OCI-LY7 (cell line): ENCODE data around the gene CHST11. TPM values are rescaled to one million over a fixed set of nuclear protein-coding genes. Genes with fewer than 3 reads are reported as not detected.

Experiments used
- BruUV-seq: library from RNA; stranded (reverse); fragments of 400-500 nt; replicated peaks from 2 replicates; lab custom pipeline; 2021; lab: Mats Ljungman, UMichigan
- CTCF ChIA-PET: fragments of 300-600 bp; sonication (Branson Sonifier 250); formaldehyde crosslinking; loops from one replicate; lab custom pipeline; 2022; ENCODE audit warnings: antibody characterized with exemption; ENCODE audit not compliant: unreplicated experiment; lab: Charles Lee
- POLR2A ChIA-PET: fragments of 300-600 bp; sonication (Branson Sonifier 250); formaldehyde crosslinking; loops from one replicate; lab custom pipeline; 2022; ENCODE audit warnings: antibody characterized with exemption; lab: Charles Lee
- DNase-seq: peaks from one replicate; pipeline ENCODE4 v3.0.0-alpha.2; 2015; ENCODE audit warnings: low spot score
- H2AFZ ChIP-seq: fragments of 200-600 bp; sonication (generic), shearing (Covaris generic); 2 replicates; pipeline ENCODE4 v1.6.1; 2014; ENCODE audit warnings: mild to moderate bottlenecking, antibody characterized with exemption, low read length, moderate library complexity
- H3K27ac ChIP-seq: fragments of 200-600 bp; sonication (generic); 2 replicates; pipeline ENCODE4 v1.5.1; 2014; ENCODE audit warnings: mixed run types, low read depth, mild to moderate bottlenecking, moderate library complexity, low read length, inconsistent platforms; ENCODE audit not compliant: poor library complexity, severe bottlenecking
- H3K36me3 ChIP-seq: fragments of 200-600 bp; sonication (generic); 2 replicates; pipeline ENCODE4 v1.6.1; 2014; ENCODE audit warnings: mild to moderate bottlenecking, antibody characterized with exemption, low read length, moderate library complexity, mixed read lengths; ENCODE audit not compliant: insufficient read depth
- H3K4me1 ChIP-seq: fragments of 200-600 bp; sonication (generic); 2 replicates; pipeline ENCODE4 v1.5.1; 2014; ENCODE audit warnings: mild to moderate bottlenecking, low read length; ENCODE audit not compliant: insufficient read depth, poor library complexity, severe bottlenecking
- H3K4me2 ChIP-seq: fragments of 200-600 bp; sonication (generic); 2 replicates; pipeline ENCODE4 v1.6.1; 2014; ENCODE audit warnings: mild to moderate bottlenecking, low read length
- H3K4me3 ChIP-seq: fragments of 200-600 bp; sonication (generic); 2 replicates; pipeline ENCODE4 v1.5.1; 2014; ENCODE audit warnings: mild to moderate bottlenecking, low read depth, low read length; ENCODE audit not compliant: poor library complexity, severe bottlenecking
- H3K79me2 ChIP-seq: fragments of 200-600 bp; sonication (generic); 2 replicates; pipeline ENCODE4 v1.6.1; 2016; ENCODE audit warnings: low read depth, mild to moderate bottlenecking, low read length, moderate library complexity, mixed read lengths; ENCODE audit not compliant: insufficient read depth
- H3K9me2 ChIP-seq: fragments of 200-600 bp; sonication (generic); 2 replicates; pipeline ENCODE4 v1.6.1; 2016; ENCODE audit warnings: mild to moderate bottlenecking, low read length, mixed read lengths; ENCODE audit not compliant: insufficient read depth
- H3K9me3 ChIP-seq: fragments of 200-600 bp; sonication (generic); 2 replicates; pipeline ENCODE4 v1.6.1; 2014; ENCODE audit warnings: mild to moderate bottlenecking, mixed run types, low read length, mixed read lengths
- H4K20me1 ChIP-seq: fragments of 200-600 bp; sonication (generic); 2 replicates; pipeline ENCODE4 v1.6.1; 2014; ENCODE audit warnings: mild to moderate bottlenecking, antibody characterized with exemption, low read length, moderate library complexity, mixed read lengths; ENCODE audit not compliant: insufficient read depth
- EZH2phosphoT487 ChIP-seq: fragments of 200-600 bp; sonication (generic); IDR thresholded peaks from 2 replicates; pipeline ENCODE4 v1.6.1; 2018; ENCODE audit warnings: low read depth, borderline replicate concordance, mild to moderate bottlenecking, mixed run types, antibody characterized with exemption, low read length, moderate library complexity, mixed read lengths
- intact Hi-C: fragments of 100-400 bp; cut with micrococcal nuclease; formaldehyde crosslinking; loops from one replicate; pipeline ENCODE4 v1.10.0; 2022; ENCODE audit not compliant: unreplicated experiment
- total RNA-seq, 2 experiments: library from RNA; depleted of rRNA in 1 of 2; stranded (reverse); fragments of >200 nt in 1 of 2; shearing (Covaris generic) in 1 of 2; gene quantifications; 2 replicates each; pipeline ENCODE4 v1.2.3, GENCODE V29; 2014 to 2022
- TF ChIP-seq, protein P1 (sequence below): fragments of 200-600 bp; sonication (generic); conservative IDR thresholded peaks from 2 replicates; pipeline ENCODE4 v1.5.1; 2014; ENCODE audit warnings: mild to moderate bottlenecking, antibody characterized with exemption, low read length, moderate library complexity, mixed read lengths

CHST11 gene
- total RNA-seq, 2 experiments from 2014 or later: 15.2 to 41.6 TPM

DNA sequence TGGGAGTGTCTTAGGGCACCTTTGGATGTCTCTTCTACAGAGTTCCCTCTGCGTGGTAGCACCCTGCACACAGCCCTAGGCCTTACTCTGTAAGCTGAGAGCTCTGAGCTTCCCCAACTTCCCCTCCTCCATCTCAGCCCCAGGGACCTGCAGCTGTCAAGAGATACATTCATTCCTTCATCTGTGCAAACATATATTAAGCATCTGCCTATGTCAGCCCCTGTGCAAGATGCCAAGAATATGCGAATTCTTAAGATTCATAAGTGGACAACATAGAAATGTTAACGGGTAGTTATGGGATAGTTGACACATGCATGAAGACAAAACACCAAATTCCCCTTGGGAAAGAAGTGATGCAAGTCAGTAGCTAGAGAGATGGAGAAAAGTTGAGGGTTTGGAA lies 310.5 kb downstream of the CHST11 start:
- H3K9me2 ChIP-seq: no peaks in the 10 kb centered on the region
- BruUV-seq: no TSS peak
- peaks cover 5% of the 10 kb centered on the region; the same call in 1 of the 2 replicates for H3K9me3 ChIP-seq
- ChIA-PET CTCF (no interaction called here), POLR2A (interaction anchor here (0.5 to 0.7 kb wide), 2 partner anchors 333 to 1166 kb away, joined by 3 to 4 read pairs; no protein-coding TSS in a partner anchor)
- no peaks in the 10 kb centered on the region for H3K79me2 ChIP-seq
- no peak for DNase-seq
- intact Hi-C loops: no loop called here
- H3K4me1 ChIP-seq: peaks cover 15% of the 10 kb centered on the region
- no peak overlapping the region for H3K4me2 ChIP-seq
- TF ChIP-seq, protein P1, sequence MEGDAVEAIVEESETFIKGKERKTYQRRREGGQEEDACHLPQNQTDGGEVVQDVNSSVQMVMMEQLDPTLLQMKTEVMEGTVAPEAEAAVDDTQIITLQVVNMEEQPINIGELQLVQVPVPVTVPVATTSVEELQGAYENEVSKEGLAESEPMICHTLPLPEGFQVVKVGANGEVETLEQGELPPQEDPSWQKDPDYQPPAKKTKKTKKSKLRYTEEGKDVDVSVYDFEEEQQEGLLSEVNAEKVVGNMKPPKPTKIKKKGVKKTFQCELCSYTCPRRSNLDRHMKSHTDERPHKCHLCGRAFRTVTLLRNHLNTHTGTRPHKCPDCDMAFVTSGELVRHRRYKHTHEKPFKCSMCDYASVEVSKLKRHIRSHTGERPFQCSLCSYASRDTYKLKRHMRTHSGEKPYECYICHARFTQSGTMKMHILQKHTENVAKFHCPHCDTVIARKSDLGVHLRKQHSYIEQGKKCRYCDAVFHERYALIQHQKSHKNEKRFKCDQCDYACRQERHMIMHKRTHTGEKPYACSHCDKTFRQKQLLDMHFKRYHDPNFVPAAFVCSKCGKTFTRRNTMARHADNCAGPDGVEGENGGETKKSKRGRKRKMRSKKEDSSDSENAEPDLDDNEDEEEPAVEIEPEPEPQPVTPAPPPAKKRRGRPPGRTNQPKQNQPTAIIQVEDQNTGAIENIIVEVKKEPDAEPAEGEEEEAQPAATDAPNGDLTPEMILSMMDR: no peak
- no peak for TF ChIP-seq EZH2phosphoT487
- no peak overlapping the region for H2AFZ ChIP-seq
- no peaks in the 10 kb centered on the region for H3K36me3 ChIP-seq
- H3K27ac ChIP-seq: no peak overlapping the region
- H4K20me1 ChIP-seq: no peaks in the 10 kb centered on the region
- no peak overlapping the region for H3K4me3 ChIP-seq

DNA sequence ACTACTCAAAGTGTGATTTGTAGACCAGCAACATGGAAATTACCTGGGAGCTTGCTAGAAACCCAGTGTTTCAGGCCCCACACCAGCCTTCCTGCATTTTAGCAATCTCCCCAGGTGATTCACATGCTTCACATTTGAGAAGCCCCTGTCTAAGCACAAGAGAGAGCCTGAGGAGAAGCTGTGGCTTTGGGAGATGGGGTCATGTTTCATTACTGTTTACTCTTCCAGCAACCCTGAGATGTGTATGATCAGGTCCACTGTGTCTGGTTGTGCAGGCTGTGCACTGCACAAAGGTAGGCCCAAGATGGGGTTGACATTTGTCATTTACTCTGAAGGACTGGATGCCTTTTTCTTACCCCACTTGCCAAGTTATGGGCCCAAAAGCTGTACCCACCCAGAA lies 311.3 kb downstream of the CHST11 start:
- Histone ChIP-seq H3K9me2 (no peaks in the 10 kb centered on the region), H3K4me3 (no peak overlapping the region), H3K36me3 (no peaks in the 10 kb centered on the region), H4K20me1 (no peaks in the 10 kb centered on the region), H3K4me1 (peaks cover 15% of the 10 kb centered on the region), H3K79me2 (no peaks in the 10 kb centered on the region), H3K27ac (no peak overlapping the region), H3K4me2 (no peak overlapping the region), H2AFZ (no peak overlapping the region), H3K9me3 (peaks cover 13% of the 10 kb centered on the region; the same call in 1 of the 2 replicates)
- intact Hi-C loops: no loop called here
- CTCF ChIA-PET: no interaction called here
- no TSS peak for BruUV-seq
- no peak for DNase-seq
- POLR2A ChIA-PET: interaction anchor here (0.7 kb wide), 1 partner anchor 9 kb away, joined by 5 read pairs; no protein-coding TSS in a partner anchor
- TF ChIP-seq, protein P1: no peak
- TF ChIP-seq EZH2phosphoT487: no peak

DNA sequence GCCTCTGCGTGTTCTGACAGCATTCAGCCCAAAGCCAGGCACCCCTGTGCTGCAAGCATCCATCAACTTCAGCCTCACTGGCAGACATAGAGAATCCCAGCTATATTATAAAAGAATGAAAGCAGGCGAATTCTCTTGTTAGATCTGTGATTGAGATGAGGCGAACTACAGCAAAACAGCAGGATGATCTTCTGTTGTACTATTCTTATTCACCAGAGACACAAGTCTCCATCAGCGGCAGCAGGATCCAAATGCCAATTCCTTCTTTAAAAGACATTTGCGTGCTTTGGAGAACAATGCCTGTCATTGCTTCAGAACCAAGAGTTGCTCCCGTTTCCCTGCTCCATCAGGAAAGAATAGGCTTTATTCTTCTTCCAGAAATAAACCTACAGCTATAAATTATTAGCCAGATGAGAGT lies 312.4 kb downstream of the CHST11 start:
- Histone ChIP-seq H3K36me3 (no peaks in the 10 kb centered on the region), H3K79me2 (no peaks in the 10 kb centered on the region), H3K4me3 (no peak overlapping the region), H3K4me1 (peaks cover 13% of the 10 kb centered on the region), H4K20me1 (no peaks in the 10 kb centered on the region), H3K9me3 (peaks cover 21% of the 10 kb centered on the region; the same call in 1 of the 2 replicates), H3K27ac (no peak overlapping the region), H3K4me2 (no peak overlapping the region), H3K9me2 (no peaks in the 10 kb centered on the region), H2AFZ (no peak overlapping the region)
- no TSS peak for BruUV-seq
- intact Hi-C loops: no loop called here
- DNase-seq: no peak
- POLR2A ChIA-PET: interaction anchor here (0.7 to 1.0 kb wide), 4 partner anchors 12 to 357 kb away, joined by 3 to 5 read pairs (median 4); no protein-coding TSS in a partner anchor
- TF ChIP-seq, protein P1: no peak
- TF ChIP-seq EZH2phosphoT487: no peak
- CTCF ChIA-PET: no interaction called here
